ENCODE measurements around the gene TMEM74B.

- TF ChIP-seq CTCF (IDR thresholded peaks at IDR 0.05): no peak
- no peak for TF ChIP-seq POLR2A (IDR thresholded peaks at IDR 0.05)
Measured at GRCh38 chr20:1225263-1225782, 40.5 kb upstream of the TMEM74B start.

All from lower leg skin (tissue), 3 donors.